Panc1 (cell line): ENCODE data around the gene WHRN.

Source experiments
- CTCF ChIP-seq: fragments of 450-650 bp; IDR thresholded peaks from 2 replicates; pipeline ENCODE4 v1.5.1; 2017; ENCODE audit warnings: mild to moderate bottlenecking
- POLR2AphosphoS5 ChIP-seq: IDR thresholded peaks from 2 replicates; pipeline ENCODE4 v1.6.1; 2012; ENCODE audit warnings: mild to moderate bottlenecking, low read depth, low read length, moderate library complexity
- REST ChIP-seq, 2 experiments: IDR thresholded peaks; 2 replicates each; pipeline ENCODE4 v1.6.1; 2011 to 2012; ENCODE audit warnings: low read depth in 2 of 2, control low read depth in 1 of 2, low read length in 1 of 2, mild to moderate bottlenecking in 1 of 2, moderate library complexity in 1 of 2; ENCODE audit not compliant: insufficient read depth in 1 of 2

GRCh38 chr9:114411452-114411851 is 93.8 kb downstream of the WHRN start:
- no peak for TF ChIP-seq CTCF
- no peak for TF ChIP-seq REST (IDR thresholded peaks at IDR 0.05; ENCODE audit: insufficient read depth in 1 of 2, low read depth in 2 of 2, low read length in 1 of 2)
- no peak for TF ChIP-seq POLR2AphosphoS5
